GM12872 (cell line): ENCODE data around the gene KRTAP5-2.

Experiments used
- TF ChIP-seq, protein P1 (sequence below): IDR thresholded peaks from 3 replicates; pipeline ENCODE4 v1.5.1; 2011; ENCODE audit warnings: low read depth, mild to moderate bottlenecking, low read length, moderate library complexity; ENCODE audit not compliant: insufficient read depth

The KRTAP5-2 gene

GRCh38 chr11:1560002-1560648, 38.0 kb downstream of the KRTAP5-2 start:
- TF ChIP-seq, protein P1, sequence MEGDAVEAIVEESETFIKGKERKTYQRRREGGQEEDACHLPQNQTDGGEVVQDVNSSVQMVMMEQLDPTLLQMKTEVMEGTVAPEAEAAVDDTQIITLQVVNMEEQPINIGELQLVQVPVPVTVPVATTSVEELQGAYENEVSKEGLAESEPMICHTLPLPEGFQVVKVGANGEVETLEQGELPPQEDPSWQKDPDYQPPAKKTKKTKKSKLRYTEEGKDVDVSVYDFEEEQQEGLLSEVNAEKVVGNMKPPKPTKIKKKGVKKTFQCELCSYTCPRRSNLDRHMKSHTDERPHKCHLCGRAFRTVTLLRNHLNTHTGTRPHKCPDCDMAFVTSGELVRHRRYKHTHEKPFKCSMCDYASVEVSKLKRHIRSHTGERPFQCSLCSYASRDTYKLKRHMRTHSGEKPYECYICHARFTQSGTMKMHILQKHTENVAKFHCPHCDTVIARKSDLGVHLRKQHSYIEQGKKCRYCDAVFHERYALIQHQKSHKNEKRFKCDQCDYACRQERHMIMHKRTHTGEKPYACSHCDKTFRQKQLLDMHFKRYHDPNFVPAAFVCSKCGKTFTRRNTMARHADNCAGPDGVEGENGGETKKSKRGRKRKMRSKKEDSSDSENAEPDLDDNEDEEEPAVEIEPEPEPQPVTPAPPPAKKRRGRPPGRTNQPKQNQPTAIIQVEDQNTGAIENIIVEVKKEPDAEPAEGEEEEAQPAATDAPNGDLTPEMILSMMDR: no peak

- TF ChIP-seq, protein P1: no peak
These were observed 38.8 kb downstream of the KRTAP5-2 start for GRCh38 chr11:1559111-1559951.

- TF ChIP-seq, protein P1: no peak
These were observed 39.4 kb downstream of the KRTAP5-2 start for GRCh38 chr11:1558775-1559110.

GRCh38 chr11:1557904-1558774, 40.0 kb downstream of the KRTAP5-2 start:
- TF ChIP-seq, protein P1: no peak

GRCh38 chr11:1557051-1557884, 40.8 kb downstream of the KRTAP5-2 start:
- TF ChIP-seq, protein P1: no peak

DNA sequence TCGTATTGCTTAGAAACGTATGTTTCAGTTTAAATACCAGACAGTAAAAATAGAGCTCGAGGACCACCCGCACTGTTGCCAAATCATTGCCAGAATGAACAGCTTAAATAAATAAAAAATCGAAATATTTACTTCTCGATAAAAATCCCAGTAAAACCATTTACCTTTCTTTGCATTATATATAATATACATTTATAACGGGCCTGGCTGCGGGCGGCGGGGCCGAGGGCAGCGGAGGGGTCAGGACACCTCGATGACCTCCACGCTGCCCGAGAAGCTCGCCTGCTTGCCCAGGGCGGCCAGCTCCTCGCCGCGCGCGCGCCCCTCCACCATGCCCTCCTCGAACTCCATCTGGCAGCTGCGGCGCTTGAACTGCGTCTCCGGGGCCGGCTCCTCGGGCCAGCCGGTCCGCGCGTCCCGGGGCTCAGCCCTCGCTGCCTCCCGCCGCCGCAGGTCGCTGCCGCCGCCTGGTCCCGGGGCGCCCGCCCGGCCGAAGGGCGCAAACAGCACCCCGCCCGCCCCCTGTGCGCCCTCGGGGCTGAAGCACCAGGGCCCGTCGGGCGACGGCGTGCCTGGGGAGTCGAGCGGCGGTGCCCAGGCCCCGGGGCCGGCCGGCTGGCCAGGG, 41.7 kb downstream of the KRTAP5-2 start:
- TF ChIP-seq, protein P1: no peak
